ENCODE data around the gene CPLX4. TPM values are rescaled to one million over a fixed set of nuclear protein-coding genes. Genes with fewer than 3 reads are reported as not detected.
A peak's percentile ranks its signal among the peaks of the same experiment; 100 is the strongest.

The CPLX4 gene
- total RNA-seq, 1 experiment from 2014 or later: not detected

DNA sequence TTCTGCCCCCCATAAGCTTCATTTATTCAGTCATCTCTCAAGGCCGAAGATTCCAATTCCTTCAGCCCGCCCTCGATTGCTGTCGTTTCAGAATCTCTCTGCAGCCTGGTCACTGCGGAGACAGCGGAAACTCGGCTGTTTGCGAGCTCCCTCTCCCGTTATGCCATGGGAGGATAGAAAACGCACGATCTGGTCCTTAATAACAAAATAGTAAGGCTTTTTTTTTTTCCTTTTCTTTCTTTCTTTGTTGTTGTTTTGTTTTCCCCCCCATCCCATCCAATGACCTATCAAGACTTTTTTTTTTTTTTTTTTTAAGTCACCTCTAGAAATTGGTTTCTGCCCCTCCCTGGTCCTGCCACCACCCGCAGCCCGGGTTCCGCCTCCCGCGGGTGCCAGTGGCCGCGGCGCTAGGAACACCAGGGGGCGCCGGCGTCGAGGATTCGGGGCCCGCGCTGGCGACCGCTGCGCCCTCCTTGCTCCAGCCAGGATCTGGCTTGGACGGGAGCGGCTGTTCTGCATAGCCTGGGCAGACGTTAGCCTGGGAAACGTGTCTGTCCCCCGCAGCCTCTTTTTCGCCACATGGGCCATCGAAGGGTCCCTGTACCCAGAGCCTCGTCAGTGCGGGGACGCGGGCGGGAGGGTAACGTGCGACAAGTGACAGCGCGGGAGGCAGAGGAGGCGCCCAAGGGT is 10.1 kb downstream of the CPLX4 start (continued):
- TF ChIP-seq, protein P1, sequence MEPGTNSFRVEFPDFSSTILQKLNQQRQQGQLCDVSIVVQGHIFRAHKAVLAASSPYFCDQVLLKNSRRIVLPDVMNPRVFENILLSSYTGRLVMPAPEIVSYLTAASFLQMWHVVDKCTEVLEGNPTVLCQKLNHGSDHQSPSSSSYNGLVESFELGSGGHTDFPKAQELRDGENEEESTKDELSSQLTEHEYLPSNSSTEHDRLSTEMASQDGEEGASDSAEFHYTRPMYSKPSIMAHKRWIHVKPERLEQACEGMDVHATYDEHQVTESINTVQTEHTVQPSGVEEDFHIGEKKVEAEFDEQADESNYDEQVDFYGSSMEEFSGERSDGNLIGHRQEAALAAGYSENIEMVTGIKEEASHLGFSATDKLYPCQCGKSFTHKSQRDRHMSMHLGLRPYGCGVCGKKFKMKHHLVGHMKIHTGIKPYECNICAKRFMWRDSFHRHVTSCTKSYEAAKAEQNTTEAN (CRISPR knock-in tag; IDR thresholded peaks at IDR 0.05): no peak
- TF ChIP-seq, protein P2, sequence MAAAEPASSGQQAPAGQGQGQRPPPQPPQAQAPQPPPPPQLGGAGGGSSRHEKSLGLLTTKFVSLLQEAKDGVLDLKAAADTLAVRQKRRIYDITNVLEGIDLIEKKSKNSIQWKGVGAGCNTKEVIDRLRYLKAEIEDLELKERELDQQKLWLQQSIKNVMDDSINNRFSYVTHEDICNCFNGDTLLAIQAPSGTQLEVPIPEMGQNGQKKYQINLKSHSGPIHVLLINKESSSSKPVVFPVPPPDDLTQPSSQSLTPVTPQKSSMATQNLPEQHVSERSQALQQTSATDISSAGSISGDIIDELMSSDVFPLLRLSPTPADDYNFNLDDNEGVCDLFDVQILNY (CRISPR knock-in tag; IDR thresholded peaks at IDR 0.05): 0 out of 2 replicates have a peak, but pooled peaks have one; percentile 63
- TF ChIP-seq ZNF121 (CRISPR knock-in tag; IDR thresholded peaks at IDR 0.05): no peak
- TF ChIP-seq, protein P3, sequence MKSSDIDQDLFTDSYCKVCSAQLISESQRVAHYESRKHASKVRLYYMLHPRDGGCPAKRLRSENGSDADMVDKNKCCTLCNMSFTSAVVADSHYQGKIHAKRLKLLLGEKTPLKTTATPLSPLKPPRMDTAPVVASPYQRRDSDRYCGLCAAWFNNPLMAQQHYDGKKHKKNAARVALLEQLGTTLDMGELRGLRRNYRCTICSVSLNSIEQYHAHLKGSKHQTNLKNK (CRISPR knock-in tag; IDR thresholded peaks at IDR 0.05): no peak
- TF ChIP-seq SP1 (CRISPR knock-in tag; conservative IDR thresholded peaks at IDR 0.05): 0 out of 2 replicates have a peak, but pooled peaks have one; percentile 49
- TF ChIP-seq, protein P4, sequence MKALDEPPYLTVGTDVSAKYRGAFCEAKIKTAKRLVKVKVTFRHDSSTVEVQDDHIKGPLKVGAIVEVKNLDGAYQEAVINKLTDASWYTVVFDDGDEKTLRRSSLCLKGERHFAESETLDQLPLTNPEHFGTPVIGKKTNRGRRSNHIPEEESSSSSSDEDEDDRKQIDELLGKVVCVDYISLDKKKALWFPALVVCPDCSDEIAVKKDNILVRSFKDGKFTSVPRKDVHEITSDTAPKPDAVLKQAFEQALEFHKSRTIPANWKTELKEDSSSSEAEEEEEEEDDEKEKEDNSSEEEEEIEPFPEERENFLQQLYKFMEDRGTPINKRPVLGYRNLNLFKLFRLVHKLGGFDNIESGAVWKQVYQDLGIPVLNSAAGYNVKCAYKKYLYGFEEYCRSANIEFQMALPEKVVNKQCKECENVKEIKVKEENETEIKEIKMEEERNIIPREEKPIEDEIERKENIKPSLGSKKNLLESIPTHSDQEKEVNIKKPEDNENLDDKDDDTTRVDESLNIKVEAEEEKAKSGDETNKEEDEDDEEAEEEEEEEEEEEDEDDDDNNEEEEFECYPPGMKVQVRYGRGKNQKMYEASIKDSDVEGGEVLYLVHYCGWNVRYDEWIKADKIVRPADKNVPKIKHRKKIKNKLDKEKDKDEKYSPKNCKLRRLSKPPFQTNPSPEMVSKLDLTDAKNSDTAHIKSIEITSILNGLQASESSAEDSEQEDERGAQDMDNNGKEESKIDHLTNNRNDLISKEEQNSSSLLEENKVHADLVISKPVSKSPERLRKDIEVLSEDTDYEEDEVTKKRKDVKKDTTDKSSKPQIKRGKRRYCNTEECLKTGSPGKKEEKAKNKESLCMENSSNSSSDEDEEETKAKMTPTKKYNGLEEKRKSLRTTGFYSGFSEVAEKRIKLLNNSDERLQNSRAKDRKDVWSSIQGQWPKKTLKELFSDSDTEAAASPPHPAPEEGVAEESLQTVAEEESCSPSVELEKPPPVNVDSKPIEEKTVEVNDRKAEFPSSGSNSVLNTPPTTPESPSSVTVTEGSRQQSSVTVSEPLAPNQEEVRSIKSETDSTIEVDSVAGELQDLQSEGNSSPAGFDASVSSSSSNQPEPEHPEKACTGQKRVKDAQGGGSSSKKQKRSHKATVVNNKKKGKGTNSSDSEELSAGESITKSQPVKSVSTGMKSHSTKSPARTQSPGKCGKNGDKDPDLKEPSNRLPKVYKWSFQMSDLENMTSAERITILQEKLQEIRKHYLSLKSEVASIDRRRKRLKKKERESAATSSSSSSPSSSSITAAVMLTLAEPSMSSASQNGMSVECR (CRISPR knock-in tag; IDR thresholded peaks at IDR 0.05; ENCODE audit: borderline replicate concordance): no peak
- TF ChIP-seq JUN (CRISPR knock-in tag; IDR thresholded peaks at IDR 0.05): no peak
- no peak for TF ChIP-seq ZNF396 (CRISPR knock-in tag; IDR thresholded peaks at IDR 0.05; ENCODE audit: borderline replicate concordance)
- TF ChIP-seq, protein P5, sequence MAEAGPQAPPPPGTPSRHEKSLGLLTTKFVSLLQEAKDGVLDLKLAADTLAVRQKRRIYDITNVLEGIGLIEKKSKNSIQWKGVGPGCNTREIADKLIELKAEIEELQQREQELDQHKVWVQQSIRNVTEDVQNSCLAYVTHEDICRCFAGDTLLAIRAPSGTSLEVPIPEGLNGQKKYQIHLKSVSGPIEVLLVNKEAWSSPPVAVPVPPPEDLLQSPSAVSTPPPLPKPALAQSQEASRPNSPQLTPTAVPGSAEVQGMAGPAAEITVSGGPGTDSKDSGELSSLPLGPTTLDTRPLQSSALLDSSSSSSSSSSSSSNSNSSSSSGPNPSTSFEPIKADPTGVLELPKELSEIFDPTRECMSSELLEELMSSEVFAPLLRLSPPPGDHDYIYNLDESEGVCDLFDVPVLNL (CRISPR knock-in tag; IDR thresholded peaks at IDR 0.05; ENCODE audit: borderline replicate concordance, low read depth): no peak
- TF ChIP-seq GABPB1 (CRISPR knock-in tag; IDR thresholded peaks at IDR 0.05): no peak
- TF ChIP-seq IRF2 (CRISPR knock-in tag; IDR thresholded peaks at IDR 0.05; ENCODE audit: borderline replicate concordance, low read depth): no peak
- TF ChIP-seq, protein P6, sequence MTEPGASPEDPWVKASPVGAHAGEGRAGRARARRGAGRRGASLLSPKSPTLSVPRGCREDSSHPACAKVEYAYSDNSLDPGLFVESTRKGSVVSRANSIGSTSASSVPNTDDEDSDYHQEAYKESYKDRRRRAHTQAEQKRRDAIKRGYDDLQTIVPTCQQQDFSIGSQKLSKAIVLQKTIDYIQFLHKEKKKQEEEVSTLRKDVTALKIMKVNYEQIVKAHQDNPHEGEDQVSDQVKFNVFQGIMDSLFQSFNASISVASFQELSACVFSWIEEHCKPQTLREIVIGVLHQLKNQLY (CRISPR knock-in tag; IDR thresholded peaks at IDR 0.05): no peak
- no peak for TF ChIP-seq HMGA2 (CRISPR knock-in tag; IDR thresholded peaks at IDR 0.05)
- TF ChIP-seq EMX1 (CRISPR knock-in tag; IDR thresholded peaks at IDR 0.05): no peak
- TF ChIP-seq GRHL2 (CRISPR knock-in tag; IDR thresholded peaks at IDR 0.05; ENCODE audit: insufficient replicate concordance, severe bottlenecking): no peak
- TF ChIP-seq ZNF138 (CRISPR knock-in tag; conservative IDR thresholded peaks at IDR 0.05): no peak
- TF ChIP-seq ESRRA (CRISPR knock-in tag; IDR thresholded peaks at IDR 0.05; ENCODE audit: borderline replicate concordance): no peak
- no peak for TF ChIP-seq TEAD1 (CRISPR knock-in tag; IDR thresholded peaks at IDR 0.05)
- TF ChIP-seq TCF7 (CRISPR knock-in tag; IDR thresholded peaks at IDR 0.05; ENCODE audit: low read depth): no peak
- TF ChIP-seq, protein P7, sequence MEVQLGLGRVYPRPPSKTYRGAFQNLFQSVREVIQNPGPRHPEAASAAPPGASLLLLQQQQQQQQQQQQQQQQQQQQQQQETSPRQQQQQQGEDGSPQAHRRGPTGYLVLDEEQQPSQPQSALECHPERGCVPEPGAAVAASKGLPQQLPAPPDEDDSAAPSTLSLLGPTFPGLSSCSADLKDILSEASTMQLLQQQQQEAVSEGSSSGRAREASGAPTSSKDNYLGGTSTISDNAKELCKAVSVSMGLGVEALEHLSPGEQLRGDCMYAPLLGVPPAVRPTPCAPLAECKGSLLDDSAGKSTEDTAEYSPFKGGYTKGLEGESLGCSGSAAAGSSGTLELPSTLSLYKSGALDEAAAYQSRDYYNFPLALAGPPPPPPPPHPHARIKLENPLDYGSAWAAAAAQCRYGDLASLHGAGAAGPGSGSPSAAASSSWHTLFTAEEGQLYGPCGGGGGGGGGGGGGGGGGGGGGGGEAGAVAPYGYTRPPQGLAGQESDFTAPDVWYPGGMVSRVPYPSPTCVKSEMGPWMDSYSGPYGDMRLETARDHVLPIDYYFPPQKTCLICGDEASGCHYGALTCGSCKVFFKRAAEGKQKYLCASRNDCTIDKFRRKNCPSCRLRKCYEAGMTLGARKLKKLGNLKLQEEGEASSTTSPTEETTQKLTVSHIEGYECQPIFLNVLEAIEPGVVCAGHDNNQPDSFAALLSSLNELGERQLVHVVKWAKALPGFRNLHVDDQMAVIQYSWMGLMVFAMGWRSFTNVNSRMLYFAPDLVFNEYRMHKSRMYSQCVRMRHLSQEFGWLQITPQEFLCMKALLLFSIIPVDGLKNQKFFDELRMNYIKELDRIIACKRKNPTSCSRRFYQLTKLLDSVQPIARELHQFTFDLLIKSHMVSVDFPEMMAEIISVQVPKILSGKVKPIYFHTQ (CRISPR knock-in tag; IDR thresholded peaks at IDR 0.05): no peak
- TF ChIP-seq, protein P8, sequence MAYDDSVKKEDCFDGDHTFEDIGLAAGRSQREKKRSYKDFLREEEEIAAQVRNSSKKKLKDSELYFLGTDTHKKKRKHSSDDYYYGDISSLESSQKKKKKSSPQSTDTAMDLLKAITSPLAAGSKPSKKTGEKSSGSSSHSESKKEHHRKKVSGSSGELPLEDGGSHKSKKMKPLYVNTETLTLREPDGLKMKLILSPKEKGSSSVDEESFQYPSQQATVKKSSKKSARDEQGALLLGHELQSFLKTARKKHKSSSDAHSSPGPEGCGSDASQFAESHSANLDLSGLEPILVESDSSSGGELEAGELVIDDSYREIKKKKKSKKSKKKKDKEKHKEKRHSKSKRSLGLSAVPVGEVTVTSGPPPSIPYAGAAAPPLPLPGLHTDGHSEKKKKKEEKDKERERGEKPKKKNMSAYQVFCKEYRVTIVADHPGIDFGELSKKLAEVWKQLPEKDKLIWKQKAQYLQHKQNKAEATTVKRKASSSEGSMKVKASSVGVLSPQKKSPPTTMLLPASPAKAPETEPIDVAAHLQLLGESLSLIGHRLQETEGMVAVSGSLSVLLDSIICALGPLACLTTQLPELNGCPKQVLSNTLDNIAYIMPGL (CRISPR knock-in tag; IDR thresholded peaks at IDR 0.05): peak; percentile 48; the same call in 1 of the 2 replicates
